ENCODE results near the gene CDPF1.

Gene CDPF1

DNA sequence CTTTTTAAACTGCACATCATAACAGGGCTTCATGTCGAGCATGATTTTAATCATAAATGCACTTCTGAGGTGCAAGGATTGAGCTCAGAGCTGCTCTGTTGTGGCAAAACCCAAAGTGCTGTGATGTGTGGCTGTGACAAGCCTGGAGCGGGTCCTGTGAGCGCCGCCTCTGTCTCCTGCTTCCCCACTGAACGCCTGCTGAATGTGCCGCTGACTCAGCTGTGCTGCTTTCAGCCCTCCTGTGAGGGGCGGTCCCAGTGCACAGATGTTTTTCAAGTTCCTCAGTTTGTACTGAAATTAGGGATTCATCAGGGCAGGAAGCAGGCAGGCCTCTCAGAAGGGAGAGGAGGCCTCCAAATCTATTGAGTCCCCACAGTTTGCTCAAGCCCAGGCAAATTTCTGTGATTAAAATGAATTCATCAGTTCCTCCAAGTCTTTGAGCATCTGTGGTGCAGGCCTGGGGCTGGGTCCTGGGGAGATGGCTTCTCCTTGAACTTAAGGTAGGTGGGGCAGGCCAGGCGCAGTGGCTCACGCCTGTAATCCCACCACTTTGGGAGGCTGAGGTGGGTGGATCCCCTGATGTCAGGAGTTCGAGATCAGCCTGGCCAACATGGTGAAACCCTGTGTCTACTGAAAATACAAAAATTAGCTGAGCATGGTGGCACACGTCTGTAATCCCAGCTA, 43.6 kb upstream of the CDPF1 start:
- TF ChIP-seq, protein P1, sequence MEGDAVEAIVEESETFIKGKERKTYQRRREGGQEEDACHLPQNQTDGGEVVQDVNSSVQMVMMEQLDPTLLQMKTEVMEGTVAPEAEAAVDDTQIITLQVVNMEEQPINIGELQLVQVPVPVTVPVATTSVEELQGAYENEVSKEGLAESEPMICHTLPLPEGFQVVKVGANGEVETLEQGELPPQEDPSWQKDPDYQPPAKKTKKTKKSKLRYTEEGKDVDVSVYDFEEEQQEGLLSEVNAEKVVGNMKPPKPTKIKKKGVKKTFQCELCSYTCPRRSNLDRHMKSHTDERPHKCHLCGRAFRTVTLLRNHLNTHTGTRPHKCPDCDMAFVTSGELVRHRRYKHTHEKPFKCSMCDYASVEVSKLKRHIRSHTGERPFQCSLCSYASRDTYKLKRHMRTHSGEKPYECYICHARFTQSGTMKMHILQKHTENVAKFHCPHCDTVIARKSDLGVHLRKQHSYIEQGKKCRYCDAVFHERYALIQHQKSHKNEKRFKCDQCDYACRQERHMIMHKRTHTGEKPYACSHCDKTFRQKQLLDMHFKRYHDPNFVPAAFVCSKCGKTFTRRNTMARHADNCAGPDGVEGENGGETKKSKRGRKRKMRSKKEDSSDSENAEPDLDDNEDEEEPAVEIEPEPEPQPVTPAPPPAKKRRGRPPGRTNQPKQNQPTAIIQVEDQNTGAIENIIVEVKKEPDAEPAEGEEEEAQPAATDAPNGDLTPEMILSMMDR (conservative IDR thresholded peaks at IDR 0.05; ENCODE audit: low read depth, low read length) = no peak
- DNase-seq (ENCODE audit: low read depth) = no peak
- no peak overlapping the region for H3K4me3 ChIP-seq (ENCODE audit: low read length)

DNA sequence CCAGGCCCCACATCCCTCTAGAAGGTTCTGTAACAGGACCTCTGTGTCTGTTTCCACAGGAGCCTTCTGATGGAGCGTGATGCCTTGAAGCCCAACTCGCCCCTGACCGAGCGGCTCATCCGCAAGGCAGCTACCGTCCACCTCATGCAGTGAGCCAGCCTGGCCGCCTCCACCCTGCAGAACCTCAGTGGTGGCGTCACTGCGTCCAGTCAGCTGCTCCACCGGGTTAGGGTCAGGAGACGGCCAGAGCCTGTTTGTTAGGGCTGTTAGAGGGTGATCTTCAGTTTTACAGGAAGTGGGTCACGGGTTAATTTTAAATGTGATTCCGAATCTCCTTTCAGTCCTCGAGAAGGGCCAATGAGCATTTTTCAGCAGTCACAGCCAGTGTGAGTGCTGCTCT, 42.6 kb upstream of the CDPF1 start:
- TF ChIP-seq, protein P1 (conservative IDR thresholded peaks at IDR 0.05; ENCODE audit: low read depth, low read length) = no peak
- H3K4me3 ChIP-seq (ENCODE audit: low read length) = no peak overlapping the region
- DNase-seq (ENCODE audit: low read depth) = no peak

DNA sequence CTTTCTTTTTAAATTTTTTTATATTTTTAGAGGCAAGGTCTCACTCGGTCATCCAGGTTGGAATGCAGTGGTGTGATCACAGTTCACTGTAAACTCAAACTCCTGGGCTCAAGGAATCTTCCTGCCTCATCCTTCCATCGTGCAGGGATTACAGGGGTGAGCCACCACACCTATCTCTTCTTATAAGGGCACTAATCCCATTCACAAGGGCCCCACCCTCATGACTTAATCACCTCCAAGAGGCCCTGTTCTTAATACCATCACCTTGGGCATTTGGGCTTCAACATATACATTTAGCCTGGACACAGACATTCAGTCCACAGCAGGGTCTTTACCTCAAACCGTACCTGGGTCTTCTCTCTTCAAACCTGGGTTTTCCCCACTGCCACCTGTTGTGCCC, 42.1 kb upstream of the CDPF1 start:
- no peak for DNase-seq (ENCODE audit: low read depth)
- H3K4me3 ChIP-seq (ENCODE audit: low read length) = no peak overlapping the region
- TF ChIP-seq, protein P1 (conservative IDR thresholded peaks at IDR 0.05; ENCODE audit: low read depth, low read length) = no peak

DNA sequence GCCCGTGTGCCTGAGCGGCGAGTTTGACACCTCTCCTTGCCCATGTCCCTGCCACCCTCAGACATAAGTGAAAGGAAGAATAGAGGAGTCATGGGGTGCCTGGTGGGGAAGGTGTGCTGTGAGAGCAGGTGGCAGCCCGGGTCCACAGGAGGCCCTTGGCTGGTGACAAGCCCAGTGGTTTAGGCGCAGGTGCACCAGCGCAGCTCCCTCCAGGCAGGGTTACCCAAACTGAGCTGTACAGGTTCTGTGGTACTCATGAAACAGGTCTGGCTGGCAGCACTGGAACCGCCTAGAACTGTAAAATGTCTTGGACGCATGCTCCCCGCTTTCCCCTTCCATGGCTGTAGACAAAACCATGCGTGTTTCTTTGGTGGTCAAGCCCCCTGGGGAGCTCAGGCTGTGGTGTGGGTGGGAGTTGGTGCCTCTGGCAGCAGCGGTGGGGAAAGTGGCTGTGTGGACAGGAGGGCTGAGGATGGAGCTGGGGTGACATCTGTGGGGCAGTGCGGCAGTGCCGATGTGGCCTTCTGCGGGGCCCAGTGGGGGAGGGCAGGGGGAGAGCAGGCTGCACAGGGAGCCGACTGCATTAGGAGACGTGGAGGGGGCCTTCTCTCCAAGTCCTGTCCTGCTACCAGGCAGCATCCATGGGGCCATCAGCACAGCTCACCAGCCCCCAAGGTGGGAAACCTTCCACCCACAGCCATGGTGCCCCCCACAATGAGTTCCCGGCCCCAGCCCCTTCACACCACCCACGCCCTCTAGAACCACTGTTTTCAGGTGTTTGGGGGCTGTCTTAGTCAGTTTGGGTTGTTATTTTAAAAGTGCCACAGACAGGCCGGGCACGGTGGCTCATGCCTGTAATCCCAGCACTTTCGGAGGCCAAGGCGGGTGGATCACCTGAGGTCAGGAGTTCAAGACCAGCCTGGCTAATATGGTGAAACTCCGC, 41.0 kb upstream of the CDPF1 start:
- TF ChIP-seq, protein P1 (conservative IDR thresholded peaks at IDR 0.05; ENCODE audit: low read depth, low read length) = no peak
- H3K4me3 ChIP-seq (ENCODE audit: low read length) = no peak overlapping the region

DNA sequence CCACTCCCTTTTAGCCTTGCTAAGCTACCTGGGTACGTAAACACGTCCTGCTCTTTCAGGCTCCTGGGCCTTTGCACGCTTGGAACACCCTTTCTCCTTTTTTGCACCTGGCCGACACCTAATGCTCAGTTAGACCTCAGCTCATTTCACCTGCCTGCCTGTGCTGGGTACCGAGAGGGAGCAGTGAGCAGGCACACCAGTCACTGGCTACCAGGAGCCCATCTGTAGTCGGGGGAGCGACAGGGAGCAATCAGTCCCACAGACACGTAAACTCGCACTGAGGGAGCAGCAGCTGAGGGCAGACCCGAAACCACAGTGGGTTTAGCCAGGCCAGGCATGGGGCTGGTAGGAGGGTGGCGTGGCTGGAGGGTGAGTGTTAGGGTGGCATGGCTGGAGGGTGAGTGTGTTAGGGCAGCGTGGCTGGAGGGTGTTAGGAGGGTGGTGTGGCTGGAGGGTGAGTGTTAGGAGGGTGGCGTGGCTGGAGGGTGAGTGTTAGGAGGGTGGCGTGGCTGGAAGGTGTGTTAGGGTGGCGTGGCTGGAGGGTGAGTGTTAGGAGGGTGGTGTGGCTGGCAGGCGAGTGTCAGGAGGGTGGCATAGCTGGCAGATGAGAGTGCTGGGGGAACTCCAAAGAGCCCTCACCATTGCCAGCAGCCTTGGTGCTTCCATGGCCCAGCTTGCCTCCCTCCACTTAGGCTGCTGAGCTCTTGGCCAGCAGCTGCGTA, 40.2 kb upstream of the CDPF1 start:
- TF ChIP-seq, protein P1 (conservative IDR thresholded peaks at IDR 0.05; ENCODE audit: low read depth, low read length) = no peak
- no peak overlapping the region for H3K4me3 ChIP-seq (ENCODE audit: low read length)

More for the DNA sequence above, 41.0 kb upstream of the CDPF1 start:
- DNase-seq (ENCODE audit: low read depth) = no peak

DNA sequence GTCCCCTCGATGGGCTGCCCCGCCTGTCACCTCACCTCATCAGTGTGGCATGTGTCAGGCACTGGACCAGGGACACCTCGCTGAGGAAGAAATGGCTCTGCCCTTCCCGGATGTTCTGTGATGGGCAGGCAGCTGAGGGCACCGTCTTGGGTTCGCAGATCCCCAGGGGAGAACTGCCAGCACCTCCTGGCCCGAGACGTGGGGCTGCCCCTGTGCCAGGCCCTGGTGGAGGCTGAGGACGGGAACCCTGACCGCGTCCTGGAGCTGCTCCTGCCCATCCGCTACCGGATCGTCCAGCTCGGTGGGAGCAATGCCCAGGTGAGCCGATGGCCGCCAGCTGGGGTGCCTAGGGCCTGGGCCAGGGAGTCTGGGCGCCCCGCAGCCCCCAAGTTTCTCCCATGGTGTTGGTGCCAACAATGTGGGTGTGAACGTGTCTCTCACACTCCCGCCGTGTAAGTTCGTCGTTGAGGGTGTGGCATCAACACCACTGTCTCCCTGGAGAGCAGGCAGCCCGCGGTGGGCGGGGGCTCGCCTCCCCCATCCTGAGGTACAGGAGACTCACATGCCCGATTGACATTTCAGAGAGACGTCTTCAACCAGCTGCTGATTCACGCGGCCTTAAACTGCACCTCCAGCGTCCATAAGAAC, 39.3 kb upstream of the CDPF1 start:
- H3K4me3 ChIP-seq (ENCODE audit: low read length) = no peak overlapping the region
- TF ChIP-seq, protein P1 (conservative IDR thresholded peaks at IDR 0.05; ENCODE audit: low read depth, low read length) = no peak
- DNase-seq (ENCODE audit: low read depth) = no peak

More for the DNA sequence above, 40.2 kb upstream of the CDPF1 start:
- DNase-seq (ENCODE audit: low read depth) = no peak

Data from retinal pigment epithelial cell (primary cell).